Chondrocyte (in vitro differentiated cells): ENCODE data around the gene MTARC1. TPM values are rescaled to one million over a fixed set of nuclear protein-coding genes. Genes with fewer than 3 reads are reported as not detected.

Experiments
- DNase-seq: peaks from one replicate; pipeline ENCODE4 v3.0.0; 2021; ENCODE audit warnings: mixed read lengths, low spot score
- H3K27ac Mint-ChIP-seq: one replicate; pipeline ENCODE4 v1.8.0; 2021; ENCODE audit warnings: mild to moderate bottlenecking, moderate library complexity, mixed read lengths; ENCODE audit not compliant: unreplicated experiment
- H3K27me3 Mint-ChIP-seq: 2 replicates; pipeline ENCODE4 v1.8.0; 2021; ENCODE audit warnings: low read depth, mixed read lengths
- H3K36me3 Mint-ChIP-seq: 2 replicates; pipeline ENCODE4 v1.8.0; 2021; ENCODE audit warnings: low read depth, mixed read lengths
- H3K4me1 Mint-ChIP-seq: 2 replicates; pipeline ENCODE4 v1.8.0; 2021; ENCODE audit warnings: low read depth, mild to moderate bottlenecking, mixed read lengths
- H3K4me3 Mint-ChIP-seq: one replicate; pipeline ENCODE4 v1.8.0; 2021; ENCODE audit warnings: mild to moderate bottlenecking, moderate library complexity, mixed read lengths; ENCODE audit not compliant: unreplicated experiment
- H3K9me3 Mint-ChIP-seq: 2 replicates; pipeline ENCODE4 v1.8.0; 2021; ENCODE audit warnings: low read depth, mixed read lengths
- total RNA-seq: library from RNA; stranded (reverse); gene quantifications from 3 replicates; pipeline ENCODE4 v1.2.1, GENCODE V29; 2021
- TF ChIP-seq, protein P1 (sequence below): fragments of 200-600 bp; sonication (generic); IDR thresholded peaks from 2 replicates; pipeline ENCODE4 v1.5.0; 2021; ENCODE audit warnings: antibody characterized with exemption, mild to moderate bottlenecking, moderate library complexity

The MTARC1 gene
- total RNA-seq, 1 donor from 2014 or later = 2.5 TPM

DNA sequence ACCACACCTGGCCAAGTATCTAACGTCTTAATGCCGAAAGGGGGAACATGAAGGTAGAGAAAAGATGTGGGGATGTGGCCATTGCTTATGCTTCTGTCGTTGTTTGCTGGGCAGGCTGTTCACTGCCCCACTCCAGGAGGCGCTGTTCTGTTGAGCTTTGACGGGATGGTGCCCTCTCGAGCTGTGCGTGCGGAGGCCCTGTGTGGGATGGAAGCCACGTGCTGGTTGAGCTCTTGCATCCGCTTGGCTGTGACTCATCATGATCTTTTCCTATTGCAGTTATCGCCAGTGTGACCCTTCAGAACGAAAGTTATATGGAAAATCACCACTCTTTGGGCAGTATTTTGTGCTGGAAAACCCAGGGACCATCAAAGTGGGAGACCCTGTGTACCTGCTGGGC, 26.3 kb downstream of the MTARC1 start:
- Mint-ChIP-seq H3K4me1 (peaks cover 15% of the 10 kb centered on the region), H3K4me3 (no peak overlapping the region), H3K36me3 (peaks cover 4% of the 10 kb centered on the region), H3K9me3 (no peaks in the 10 kb centered on the region), H3K27ac (no peak overlapping the region), H3K27me3 (no peaks in the 10 kb centered on the region)
- TF ChIP-seq, protein P1, sequence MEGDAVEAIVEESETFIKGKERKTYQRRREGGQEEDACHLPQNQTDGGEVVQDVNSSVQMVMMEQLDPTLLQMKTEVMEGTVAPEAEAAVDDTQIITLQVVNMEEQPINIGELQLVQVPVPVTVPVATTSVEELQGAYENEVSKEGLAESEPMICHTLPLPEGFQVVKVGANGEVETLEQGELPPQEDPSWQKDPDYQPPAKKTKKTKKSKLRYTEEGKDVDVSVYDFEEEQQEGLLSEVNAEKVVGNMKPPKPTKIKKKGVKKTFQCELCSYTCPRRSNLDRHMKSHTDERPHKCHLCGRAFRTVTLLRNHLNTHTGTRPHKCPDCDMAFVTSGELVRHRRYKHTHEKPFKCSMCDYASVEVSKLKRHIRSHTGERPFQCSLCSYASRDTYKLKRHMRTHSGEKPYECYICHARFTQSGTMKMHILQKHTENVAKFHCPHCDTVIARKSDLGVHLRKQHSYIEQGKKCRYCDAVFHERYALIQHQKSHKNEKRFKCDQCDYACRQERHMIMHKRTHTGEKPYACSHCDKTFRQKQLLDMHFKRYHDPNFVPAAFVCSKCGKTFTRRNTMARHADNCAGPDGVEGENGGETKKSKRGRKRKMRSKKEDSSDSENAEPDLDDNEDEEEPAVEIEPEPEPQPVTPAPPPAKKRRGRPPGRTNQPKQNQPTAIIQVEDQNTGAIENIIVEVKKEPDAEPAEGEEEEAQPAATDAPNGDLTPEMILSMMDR = no peak
- no peak for DNase-seq

DNA sequence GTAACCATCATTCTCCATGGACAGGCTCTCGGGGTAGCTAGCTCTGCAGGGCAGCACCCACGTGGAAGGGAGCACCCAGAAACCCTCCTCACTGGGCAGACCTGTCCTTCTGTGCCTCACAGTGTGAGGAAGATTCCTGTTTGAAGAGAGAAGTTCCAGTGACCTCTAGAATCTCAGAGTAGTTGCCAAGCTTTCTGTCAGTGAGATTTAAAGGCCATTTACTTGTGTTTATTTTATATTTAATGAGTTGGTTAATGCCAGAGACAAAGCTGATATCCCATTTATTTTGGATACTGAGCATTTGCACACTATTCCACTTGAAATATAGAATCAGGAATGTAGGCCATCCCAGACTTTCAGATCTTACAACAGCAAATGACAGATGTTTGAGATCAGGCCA, 28.7 kb downstream of the MTARC1 start:
- DNase-seq = no peak
- H3K36me3 Mint-ChIP-seq = peaks cover 4% of the 10 kb centered on the region
- H3K4me1 Mint-ChIP-seq = peaks cover 14% of the 10 kb centered on the region
- TF ChIP-seq, protein P1 = no peak
- H3K27ac Mint-ChIP-seq = no peak overlapping the region
- H3K4me3 Mint-ChIP-seq = no peak overlapping the region
- H3K27me3 Mint-ChIP-seq = no peaks in the 10 kb centered on the region
- no peaks in the 10 kb centered on the region for H3K9me3 Mint-ChIP-seq

DNA sequence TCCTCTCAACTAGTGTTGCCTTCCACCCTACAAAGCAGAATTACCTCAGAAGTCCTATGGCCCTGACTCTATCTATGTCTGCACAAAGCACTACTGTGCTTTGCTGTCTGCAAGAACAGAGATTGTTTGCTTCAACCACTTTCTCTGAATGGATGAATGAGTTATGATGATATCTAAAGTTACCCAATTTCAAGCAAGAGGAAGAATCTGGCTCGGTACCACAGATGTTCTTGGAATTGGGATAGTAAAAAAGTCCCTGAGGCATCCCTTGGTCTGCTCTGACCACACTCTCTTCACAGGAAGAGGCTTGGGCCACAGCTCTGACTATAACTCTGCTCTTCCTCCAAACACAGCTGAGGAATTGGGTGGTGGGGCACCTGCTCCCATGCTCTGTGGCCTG, 31.2 kb downstream of the MTARC1 start:
- Mint-ChIP-seq H3K27me3 (no peaks in the 10 kb centered on the region), H3K9me3 (no peaks in the 10 kb centered on the region), H3K27ac (no peak overlapping the region), H3K4me1 (peaks cover 14% of the 10 kb centered on the region), H3K36me3 (no peaks in the 10 kb centered on the region), H3K4me3 (no peak overlapping the region)
- TF ChIP-seq, protein P1 = no peak
- no peak for DNase-seq

DNA sequence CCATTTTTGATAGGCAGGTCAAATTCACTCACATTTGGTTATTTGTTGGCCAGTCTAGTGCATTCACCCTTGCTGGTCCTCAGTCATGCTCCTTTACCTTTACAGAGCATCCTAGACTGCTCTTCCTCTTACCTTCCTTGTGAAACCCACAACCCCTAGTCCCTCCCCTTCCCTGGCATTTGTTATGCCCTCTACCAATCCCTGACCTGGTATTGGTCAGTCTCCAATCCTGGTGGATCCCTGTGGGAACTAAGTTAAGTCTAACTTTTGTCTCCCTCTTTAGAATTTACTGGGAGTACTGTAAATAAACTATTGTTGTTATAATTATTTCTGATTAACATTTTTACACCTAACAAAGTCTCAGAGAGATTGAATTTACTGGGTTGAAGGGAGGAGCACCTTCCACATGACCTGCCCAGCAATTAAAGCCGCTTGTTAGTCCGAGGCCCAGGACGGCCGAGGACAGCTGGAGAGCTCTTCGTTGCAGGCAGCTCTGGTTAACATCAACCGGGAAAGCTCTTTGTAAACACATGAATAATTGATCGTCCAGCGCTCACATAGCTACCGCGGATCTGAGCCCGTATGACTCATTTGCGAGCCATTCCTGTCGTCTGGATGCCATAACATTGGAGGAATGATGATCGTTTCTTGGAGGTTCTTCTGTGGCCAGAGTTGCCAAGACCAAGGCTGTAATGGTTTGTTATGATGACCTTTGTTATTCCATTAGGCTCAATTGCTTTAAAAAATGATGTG, 31.9 kb downstream of the MTARC1 start:
- Mint-ChIP-seq H3K36me3 (no peaks in the 10 kb centered on the region), H3K9me3 (no peaks in the 10 kb centered on the region), H3K27me3 (peaks cover 2% of the 10 kb centered on the region), H3K4me3 (no peak overlapping the region), H3K27ac (peak overlapping the region; percentile 56), H3K4me1 (peaks cover 14% of the 10 kb centered on the region)
- no peak for DNase-seq
- TF ChIP-seq, protein P1 = no peak

DNA sequence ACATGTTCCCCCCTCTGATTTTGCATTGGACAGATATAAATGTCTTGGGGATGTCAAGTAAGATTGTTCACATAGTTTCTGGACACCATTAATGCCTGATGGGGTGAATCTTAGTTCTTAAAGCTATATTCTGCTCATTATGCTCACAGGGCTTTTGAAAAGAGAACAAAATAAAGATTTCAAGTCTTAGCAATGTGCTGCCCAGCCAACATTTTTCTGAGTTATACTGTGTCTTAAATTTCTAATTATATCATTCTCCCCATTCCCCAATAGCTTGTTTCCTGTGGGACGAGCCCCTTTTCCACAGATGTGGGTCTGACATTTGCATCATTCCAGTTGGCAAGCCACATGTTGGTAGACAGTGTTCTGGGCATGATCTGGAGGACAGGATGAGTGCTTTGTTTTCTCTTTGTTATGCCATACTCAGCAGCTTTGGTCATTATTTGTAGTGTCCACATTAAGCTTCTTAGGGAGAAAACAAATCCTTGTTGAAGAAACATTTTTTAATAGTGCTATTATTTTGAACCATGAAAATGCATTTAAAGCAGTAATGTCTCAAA, 32.8 kb downstream of the MTARC1 start:
- H3K27me3 Mint-ChIP-seq = peaks cover 2% of the 10 kb centered on the region
- H3K4me1 Mint-ChIP-seq = peaks cover 19% of the 10 kb centered on the region
- no peak overlapping the region for H3K4me3 Mint-ChIP-seq
- no peak overlapping the region for H3K27ac Mint-ChIP-seq
- TF ChIP-seq, protein P1 = no peak
- no peak for DNase-seq
- no peaks in the 10 kb centered on the region for H3K9me3 Mint-ChIP-seq
- no peaks in the 10 kb centered on the region for H3K36me3 Mint-ChIP-seq
